Left hindlimb (tissue), 1 donor: ENCODE data around the gene BHLHE23.

ENCODE experiments used
- DNase-seq: peaks from one replicate; pipeline ENCODE4 v3.0.0-alpha.2; 2018

Gene BHLHE23

DNA sequence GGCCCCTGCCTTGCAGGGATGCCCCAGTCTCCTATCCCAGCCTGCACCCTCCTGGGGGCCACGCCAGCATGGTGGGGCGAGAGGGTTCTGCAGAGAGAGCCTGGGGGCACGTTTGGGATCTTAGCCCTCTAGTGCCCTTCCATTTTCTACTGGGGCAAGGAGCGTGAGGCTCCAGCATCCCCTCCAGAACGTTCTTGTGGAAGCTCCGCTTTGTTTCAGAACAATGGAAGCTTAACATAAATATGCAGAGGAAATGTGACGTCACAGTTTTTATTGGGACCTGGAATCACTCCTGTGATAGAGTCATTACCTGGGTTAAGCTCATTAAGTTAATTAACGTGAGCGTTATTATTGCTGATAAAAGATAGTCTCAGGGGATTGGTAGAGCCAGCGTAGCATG lies 19.6 kb downstream of the BHLHE23 start:
- DNase-seq: no peak

DNA sequence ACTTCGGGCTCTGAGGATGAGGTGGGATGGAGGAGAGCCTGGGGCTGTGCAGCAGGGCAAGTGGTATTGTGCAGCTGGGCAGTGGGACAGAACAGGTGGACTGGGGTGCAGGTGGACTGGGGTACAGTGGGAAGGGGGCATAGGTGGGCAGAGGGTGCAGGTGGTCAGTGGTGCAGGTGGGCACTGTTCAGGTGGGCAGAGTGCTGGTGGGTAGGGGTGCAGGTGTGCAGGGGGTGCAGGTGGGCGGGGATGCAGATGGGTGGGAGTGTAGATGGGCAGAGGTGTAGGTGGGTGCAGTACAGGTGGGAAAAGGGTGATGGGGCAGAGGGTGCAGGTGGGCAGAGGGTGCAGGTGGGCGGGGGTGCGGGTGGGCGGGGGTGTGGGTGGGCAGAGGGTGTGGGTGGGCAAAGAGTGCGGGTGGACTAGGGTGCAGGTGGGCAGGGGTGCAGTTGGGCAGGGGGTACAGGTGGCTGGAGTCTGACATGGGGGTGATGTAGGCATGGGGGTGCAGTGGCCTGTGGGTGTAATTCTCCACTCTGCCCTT lies 20.4 kb downstream of the BHLHE23 start:
- no peak for DNase-seq

DNA sequence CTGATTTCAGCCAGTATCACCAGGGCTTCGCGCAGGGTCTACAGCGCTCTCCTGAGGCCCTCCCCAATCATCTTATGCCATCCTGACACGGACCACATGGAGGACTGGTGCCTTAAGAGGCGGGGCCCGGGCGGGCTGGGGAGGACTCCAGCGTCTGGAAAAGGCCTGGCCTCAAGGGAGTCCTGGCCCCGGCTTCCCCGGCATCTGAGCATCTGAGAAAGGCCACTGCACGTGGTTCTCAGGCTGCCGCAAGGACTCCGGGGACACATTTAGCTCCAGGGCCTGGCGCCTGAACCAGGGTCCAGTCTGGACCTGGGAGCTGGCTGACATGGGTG lies 21.4 kb downstream of the BHLHE23 start:
- DNase-seq: no peak

DNA sequence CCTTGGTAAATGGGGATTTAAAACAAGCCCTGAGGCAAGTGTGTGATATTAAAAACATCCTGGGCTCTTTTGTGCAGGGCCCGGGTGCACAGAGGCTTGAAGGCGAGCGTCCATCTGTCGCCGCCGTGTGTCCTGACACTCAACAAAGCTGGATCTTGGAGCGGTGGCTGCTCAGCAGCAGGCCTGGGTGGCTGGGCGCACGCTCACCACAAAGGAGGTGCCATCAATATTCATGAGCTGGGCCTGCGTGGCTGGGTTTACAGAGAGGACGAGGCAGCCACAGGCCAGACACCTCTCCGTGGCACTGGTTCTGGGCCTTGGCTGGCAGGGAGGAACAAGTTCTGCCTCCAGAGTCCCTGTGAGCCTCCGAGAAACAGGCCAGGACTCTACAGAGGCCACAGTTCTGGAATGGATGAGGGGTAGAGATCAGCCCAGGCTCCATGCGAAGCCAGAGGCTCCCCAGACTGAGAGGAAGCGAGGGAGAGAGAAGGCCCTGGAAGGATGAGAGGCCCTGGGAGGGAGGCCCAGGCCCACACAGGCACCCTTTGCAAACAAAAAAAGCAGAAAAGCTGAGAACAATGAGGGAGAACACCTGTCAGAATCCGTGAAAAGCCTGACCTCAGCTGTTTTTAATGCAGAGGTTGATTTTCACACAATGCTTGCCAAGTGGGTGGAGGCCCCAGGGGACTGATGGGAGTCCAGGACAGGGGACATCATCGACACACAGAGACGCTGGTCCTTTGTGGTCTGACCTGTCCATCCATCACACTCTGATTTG lies 21.9 kb downstream of the BHLHE23 start:
- no peak for DNase-seq

DNA sequence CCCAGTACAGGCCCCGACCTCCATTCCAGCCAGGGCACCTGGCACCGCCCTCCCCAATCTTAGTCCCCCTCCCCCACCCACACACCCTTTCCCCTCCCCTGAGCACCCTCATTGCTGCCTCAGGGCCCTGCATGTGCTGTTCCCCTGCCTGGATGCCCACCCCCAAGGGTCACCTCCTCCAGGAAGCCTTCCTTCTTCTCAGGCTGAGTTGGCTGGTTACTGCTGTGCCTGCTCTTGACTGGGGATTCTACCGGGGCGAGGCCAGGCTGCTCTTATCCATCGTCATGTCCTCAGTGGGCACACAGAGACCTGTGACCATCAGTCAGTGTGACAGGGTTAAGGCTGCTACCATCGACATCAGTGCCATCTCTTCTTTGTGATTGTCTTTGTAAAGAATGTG lies 23.6 kb downstream of the BHLHE23 start:
- DNase-seq: no peak

DNA sequence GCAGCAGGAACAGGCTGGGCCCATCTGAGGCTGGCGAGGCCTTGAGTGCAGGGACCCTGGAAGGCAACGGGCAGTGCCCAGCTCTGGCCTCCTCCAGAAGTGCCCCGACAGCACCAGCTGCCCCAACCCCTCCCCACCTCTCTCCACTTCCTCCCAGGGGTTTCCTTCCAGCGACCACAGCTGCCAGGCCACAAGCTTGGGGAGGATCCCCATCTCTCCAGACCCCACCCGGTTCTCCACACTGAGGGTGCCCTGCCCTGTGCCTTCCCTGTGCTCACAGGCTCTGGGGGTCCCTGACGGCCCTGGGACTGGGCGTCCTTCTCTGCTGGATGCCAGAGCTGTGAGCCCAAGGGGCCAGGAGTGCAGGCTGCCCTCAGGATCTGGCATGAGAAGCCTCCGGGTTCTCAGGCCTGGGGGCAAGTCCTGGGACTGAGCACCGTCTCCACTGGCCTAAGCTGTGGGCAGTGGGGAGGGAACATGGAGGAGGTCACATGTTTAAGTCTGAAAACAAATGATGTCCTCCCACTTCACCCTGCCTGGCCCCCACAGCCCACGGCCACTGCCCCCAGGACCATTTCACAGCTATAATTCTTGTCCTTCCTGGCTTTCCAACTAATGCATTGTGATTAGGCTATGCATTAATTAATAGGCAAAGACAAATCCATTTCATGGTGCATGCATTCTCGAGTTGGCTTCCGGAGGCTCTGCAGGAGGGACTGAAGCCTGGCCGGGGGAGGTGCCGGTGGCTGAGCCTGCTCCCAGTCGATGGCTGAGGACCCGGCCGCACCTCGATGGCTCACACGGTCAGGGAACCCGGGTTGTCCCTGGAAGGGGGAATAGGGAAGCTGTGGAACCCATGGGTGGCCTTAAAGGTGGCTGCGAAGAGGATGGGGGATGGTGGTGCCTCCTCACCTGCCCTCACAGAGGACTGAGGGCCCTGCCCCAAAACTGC lies 24.4 kb downstream of the BHLHE23 start:
- no peak for DNase-seq

DNA sequence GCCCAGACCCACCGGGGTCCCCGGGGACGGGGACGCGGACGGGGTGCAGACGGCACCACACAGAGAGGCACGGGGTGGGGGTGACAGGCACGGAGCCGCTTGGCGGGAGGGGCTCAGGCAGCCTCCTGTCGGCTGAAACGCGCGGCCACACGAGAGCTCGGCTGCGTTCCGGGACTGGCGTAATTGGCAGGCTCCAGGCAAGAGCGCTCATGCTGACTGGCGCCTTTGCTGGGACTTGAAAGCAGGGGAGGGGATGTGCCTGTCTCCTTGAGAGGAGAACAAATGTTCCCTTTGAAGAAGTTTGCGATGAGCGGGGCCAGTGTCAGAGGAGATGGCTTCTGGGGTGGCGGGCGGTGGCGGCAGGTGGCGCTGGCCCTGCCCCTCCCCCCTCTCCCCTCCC lies 25.8 kb downstream of the BHLHE23 start:
- DNase-seq: peak; percentile 30

DNA sequence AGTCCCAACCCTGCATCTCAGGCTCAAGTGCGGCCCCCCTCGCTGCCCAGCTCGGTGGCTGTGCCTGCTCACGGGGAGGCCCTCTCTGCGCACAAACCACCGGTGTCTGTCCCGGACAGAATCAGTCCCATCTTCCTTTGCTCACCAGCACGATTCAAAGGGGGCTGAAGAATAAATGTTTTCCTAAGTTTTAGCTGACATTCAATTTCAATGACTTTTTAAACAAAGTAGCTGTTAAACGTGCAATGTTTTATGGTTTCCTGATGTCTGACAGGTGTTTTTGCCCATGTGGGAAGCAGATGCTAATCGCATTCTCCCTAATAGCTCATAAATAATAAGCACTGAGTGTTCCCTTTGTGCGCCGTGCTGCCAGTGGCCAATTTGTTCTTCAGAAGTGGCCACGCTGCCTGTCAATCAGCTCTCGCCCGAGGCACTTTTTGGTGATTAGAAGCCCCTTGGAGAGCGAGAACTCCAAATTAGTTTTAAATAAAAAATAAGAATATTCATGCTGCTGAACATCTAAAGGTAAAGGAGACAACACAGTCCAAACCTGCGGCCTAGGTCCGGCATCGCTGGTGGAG lies 26.3 kb downstream of the BHLHE23 start:
- DNase-seq: no peak

DNA sequence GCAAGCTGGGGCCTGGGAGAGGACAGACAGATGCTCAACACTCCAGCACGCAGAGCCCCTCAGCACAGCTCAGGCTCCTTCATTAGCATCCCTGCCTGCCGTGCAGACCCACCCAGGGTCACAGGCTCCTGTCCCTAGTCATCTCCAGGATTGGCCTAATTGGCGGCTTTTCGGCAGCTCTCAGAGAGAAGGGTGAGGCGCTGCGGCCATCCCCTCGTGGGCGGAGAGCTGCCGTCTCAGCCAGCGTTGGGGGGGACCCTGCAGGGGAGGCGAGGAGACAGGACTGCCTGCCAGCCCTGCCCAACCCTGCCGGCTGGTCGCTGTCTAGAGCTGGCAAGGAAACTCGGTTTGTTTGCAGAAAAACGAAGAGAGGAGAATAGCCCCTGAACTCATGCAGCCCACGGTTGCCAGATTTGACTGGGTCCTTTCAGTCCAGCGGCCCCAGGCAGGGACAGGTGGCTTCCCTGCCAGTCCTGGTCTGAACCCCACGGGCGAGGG lies 26.8 kb downstream of the BHLHE23 start:
- peak; percentile 48 for DNase-seq

DNA sequence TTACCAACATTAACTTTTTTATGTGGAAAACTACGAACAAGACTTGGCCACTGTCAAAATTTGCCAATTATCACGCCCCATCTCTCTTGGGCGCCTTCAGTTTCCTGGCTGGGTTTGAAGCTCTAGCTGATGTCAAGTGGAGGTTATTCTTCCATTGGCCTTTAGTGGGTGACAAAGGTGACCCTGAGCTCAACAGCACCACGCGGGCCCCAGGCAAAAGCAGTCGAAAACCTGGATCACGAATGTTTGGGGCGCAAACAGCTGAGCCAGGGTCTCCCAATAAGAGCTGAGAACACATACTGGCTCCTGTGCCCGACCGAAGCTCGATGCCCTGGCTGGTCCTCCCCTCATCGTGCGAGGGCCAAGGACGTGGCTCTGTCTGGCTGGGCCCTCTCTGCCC lies 27.5 kb downstream of the BHLHE23 start:
- DNase-seq: no peak

DNA sequence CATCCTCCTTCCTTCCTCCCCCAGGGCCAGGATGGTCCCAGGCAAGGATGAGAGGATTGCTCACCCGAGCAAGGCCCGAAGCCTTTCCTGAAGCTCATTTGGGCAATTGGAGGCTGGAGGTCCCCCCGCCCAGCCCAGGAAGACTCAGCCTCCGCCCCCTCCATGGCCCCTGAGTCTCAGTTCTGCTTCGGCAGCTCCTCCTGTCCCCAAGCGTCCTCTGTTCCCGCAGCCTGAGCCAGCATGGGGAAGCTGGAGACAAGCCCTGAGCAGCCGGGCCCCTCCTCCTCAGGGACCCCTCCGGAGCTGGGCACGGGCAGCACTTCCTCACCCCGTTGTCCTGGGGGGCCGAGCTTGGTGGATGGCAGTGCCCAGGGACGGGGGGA lies 28.2 kb downstream of the BHLHE23 start:
- no peak for DNase-seq

DNA sequence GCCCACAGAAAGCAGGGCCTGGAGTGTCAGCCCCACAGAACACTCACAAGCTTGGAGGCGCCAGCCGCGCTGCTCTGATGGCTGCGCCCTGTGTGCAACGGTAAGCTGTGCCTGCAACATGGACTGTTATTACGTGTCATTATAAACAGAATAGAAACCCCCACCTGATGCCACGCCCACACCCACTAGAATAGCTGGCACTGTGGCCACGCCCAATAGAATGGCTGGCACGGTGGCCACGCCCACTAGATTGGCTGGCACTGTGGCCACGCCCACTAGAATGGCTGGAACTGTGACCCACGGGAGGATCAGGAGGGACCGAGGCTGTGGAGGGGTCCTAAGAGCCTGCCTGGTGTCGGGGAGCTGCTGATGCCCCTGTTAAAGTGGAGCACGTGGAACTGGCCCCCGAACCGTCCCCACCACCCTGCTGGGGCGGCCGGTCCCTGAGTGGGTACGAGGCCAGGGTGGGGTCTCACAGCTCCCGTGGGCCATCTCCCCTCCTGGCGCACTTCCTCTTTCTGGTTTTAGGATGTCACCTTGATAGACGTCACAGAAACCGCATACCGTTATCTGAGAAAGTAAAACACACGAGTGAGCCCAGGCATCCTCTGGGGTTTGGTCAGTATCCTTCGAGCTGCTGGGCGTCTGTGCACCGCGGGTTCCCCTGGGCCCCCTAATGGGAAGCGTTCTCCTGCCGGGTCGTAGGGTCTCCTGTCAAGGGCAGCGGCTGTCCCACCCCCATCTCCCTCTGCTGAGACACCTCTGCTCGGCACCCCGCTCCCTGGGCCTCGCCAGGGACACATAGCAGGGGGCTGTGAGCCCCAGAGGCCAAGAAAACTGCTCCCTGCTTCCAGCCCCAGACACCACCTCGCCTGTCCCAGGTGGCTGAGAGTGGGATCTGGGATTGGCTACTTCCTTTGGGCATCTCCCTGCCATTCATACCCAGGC lies 28.9 kb downstream of the BHLHE23 start:
- DNase-seq: no peak

DNA sequence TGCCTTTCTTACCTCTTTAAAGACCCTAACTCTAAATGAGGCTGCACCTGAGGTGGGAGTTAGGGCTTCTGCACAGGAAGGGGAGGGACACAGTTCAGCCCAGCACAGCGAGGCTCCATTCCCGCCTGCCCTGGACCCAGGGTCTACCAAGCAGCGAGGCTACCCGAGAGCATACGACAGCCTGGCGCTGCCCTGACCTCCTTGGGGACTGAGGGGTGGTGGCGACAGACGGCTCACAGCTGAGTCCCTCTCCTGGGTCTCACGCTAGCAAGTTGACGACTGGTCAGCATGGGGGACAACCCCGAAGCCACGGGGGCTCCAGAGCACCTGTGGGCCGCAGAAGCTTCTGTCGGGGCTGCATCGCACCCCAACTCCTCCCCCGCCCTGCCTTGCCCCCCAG lies 29.9 kb downstream of the BHLHE23 start:
- no peak for DNase-seq

DNA sequence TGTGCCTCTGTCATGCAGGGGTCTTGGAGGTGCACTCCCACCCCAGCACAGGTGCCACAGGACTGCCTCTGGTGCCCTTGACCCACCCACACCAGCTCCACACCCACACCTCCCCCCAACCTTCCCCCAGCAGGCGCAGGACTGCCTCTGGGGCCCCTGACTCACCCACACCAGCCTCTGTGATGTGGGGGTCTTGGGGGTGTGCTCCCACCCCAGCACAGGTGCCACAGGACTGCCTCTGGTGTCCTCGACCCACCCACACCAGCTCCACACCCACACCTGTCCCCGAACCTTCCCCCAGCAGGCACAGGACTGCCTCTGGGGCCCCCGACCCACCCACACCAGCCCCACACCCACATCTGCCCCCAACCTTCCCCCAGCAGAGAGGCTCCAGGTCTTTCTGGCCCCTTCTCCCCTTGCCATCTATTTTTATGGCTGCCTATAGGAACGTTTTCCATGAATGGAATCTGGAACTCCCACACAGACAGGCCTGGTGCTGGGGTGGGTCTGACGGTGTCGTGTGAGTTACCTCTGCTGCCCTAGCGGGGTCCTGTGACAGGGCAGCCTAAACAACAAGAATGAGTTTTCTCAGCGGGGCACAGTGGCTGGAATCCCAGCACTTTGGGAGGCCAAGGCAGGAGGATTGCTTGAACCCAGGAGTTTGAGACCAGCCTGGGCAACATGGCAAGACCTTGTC lies 30.8 kb downstream of the BHLHE23 start:
- DNase-seq: no peak

DNA sequence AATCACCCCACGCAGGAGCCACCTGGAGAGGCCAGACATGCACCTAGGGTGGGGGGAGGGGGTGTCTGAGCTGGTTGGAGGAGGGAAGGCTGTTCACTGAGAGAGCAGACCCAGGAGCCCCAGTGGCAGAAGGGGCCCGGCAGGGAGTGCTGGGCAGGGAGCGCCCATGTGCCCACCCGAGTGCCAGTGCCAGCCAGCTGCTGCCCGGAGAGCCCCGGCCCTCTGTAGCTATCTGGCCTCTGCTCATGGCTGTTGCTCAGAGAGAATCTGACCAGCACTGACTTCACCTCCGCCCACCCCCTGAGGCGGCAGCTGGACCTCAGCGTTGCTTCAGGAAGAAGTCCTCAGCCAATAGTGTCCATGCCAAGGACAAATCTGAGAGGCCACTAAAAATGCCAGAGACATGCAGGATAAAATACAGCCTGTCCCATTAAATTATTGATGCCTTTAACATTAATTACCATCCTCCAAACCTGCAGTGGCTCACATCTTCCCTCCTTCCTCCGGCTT lies 31.5 kb downstream of the BHLHE23 start:
- no peak for DNase-seq

DNA sequence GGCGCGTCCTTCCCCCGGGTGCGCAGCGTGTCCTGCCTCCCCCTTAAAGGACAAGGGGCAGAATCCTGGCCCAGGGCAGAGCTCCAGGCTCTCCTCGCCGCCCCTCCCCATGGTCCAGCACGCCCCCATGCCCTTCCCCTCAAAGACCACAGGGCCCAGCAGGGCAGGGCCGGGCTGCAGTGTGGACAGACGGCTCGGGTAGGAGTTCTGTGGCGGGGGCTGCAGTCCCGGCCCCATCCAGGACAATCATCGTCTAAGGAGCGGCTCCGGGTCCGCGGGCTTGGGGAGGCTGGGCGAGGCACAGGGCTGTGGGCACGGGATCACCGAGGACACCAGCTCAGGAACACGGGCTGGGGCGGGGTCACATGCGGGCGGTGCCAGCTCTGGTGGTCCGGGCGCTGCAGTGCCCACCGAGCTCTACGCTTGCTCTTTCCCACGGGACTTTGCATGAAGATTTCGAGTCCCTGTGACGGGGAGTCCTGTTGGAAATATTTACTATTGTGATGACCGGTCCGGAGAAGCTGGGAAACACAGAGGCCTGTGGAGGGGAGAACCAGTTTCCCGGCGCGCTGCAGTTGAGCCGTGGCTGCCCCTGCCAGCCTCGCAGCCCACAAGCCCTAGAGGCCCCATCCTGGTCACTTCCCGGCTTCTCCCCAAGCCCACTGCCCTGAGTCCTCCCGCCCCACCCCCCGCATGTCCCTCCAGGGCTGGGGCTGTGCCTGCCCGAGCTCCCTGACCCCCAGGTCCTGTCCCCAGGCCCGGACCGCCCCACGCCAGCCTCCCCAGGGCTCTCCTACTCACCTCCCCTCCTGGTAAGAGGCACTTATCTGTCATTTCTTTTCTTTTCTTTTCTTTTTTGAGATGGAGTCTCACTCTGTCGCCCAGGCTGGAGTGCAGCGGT lies 33.7 kb downstream of the BHLHE23 start:
- DNase-seq: no peak

DNA sequence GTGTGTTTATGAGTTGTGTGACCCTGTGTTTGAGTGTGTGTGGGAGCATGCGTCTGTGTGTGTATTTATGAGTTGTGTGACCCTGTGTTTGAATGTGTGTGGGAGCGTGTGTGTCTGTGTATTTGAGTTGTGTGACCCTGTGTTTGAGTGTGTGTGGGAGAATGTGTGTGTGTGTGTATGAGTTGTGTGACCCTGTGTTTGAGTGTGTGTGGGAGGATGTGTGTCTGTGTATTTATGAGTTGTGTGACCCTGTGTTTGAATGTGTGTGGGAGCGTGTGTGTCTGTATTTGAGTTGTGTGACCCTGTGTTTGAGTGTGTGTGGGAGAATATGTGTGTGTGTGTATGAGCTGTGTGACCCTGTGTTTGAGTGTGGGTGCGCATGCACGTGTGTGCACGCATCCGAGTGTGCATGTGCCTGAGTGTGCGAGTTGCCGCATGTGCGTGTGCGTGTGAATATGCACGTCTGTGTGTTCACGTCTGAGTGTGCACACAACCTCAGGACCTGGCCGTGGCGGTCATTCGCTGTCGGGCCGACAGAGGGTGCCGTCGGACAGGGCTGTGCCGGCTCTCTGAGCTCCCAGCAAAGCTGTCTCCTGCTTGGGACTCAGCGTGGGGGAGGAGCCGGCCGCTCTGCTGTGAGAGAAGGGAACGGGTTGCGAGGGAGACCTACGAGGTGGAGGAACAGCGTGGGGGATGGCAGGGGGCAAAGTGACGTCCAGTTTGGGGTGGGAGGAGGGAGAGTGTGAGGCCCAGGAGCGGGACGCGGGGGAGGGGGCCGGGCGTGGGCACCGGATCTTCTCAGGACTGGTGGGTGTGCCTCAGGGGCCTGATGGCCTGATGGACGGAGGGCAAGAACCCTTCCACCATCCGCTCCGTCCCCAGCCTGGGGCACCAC lies 34.6 kb downstream of the BHLHE23 start:
- DNase-seq: peak; percentile 88

DNA sequence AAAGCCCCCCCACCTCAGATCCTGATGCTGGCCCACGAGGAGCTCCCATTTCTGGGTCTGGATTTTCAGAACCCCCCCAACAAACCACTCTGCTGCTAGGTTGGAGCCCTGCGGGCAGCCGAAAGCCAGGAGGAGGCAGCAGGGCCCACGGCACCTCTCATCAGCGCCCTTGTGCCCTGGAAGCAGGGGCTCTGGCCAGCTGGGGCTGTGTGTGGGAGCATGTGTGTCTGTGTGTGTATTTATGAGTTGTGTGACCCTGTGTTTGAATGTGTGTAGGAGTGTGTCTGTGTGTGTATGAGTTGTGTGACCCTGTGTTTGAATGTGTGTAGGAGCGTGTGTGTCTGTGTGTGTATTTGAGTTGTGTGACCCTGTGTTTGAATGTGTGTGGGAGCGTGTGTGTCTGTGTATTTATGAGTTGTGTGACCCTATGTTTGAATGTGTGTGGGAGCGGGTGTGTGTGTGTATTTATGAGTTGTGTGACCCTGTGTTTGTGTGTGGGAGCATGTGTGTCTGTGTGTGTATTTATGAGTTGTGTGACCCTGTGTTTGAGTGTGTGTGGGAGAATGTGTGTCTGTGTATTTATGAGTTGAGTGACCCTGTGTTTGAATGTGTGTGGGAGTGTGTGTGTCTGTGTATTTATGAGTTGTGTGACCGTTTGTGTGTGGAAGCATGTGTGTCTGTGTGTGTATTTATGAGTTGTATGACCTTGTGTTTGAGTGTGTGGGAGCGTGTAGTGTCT lies 35.4 kb downstream of the BHLHE23 start:
- no peak for DNase-seq
